NCI-H82 treated with DMSO at 0.1 percent for 48 hours (cell line): ENCODE measurements around the gene THRA.
"Not testable (repeated sequence)": the region's sequence is repeated elsewhere in the genome, so short reads cannot be mapped to it uniquely, and the experiment has no call there.

Experiments
- DNase-seq: peaks from one replicate; lab custom pipeline; 2025; ENCODE audit not compliant: unreplicated experiment; lab: John Stamatoyannopoulos, UW

Gene THRA

DNA sequence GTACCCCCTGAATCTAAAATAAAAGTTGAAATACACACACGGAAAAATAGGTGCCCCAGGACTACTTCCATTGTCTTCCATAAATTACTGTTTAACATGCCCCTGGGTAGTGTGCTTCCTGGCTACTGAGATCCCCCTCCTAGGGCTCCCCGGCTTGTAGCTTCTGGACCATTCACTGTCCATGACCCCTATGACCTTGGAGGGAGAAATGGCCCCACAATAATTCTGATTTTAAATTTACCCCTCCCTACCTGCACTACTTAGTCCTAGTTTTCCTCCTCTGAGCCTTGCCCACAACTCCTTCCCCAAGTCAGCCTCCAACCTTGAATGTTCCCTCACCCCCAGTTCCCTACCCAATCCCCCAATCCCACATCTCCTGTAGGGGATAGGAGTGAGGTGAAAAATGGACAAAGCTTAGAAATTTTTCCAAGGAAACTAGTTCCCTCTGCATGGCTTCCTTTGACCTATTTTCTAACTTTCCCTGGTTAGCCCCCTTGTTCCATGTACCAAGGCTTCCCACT is 49.5 kb downstream of the THRA start:
- no peak for DNase-seq

DNA sequence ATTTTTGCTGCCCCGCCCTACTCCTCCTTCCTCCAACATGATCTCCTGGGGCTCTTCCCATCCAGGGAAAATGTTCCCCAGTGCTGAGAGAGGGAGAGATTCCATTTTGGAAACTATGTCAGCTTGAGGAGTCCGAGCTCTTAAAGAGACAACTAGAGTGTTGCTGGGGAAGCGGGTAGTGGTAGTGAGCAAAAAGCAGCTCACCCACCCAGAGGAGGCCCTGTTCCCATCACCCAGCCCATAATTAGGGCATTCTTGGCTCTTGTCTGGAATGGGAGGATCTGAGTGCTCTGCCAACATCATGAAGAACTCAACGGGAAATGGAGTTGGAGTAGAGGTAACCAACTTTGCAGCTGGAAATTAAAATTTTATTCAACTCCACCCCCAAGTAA is 49.9 kb downstream of the THRA start:
- DNase-seq, result no peak

- DNase-seq, result peak; percentile 95
Measured at GRCh38 chr17:40113110-40113906, 50.5 kb downstream of the THRA start.

- DNase-seq, result no peak
Measured at GRCh38 chr17:40113907-40114245, 51.1 kb downstream of the THRA start.

DNA sequence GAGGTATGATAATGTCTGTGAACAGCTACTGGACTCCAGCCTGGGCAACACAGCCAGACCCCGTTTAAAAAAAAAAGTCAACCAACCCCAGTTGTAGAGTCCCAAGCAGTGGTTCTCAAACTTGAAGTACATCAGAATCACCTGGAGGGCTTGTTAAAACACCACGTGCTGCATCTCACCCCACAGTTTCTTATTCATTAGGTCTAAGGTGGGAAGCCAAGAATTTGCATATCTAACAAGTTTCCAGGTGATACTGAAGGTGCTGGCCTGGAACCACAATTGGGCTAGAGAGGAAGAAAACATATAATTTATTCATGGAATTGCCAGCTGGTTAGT is 52.3 kb downstream of the THRA start:
- no peak for DNase-seq

DNA sequence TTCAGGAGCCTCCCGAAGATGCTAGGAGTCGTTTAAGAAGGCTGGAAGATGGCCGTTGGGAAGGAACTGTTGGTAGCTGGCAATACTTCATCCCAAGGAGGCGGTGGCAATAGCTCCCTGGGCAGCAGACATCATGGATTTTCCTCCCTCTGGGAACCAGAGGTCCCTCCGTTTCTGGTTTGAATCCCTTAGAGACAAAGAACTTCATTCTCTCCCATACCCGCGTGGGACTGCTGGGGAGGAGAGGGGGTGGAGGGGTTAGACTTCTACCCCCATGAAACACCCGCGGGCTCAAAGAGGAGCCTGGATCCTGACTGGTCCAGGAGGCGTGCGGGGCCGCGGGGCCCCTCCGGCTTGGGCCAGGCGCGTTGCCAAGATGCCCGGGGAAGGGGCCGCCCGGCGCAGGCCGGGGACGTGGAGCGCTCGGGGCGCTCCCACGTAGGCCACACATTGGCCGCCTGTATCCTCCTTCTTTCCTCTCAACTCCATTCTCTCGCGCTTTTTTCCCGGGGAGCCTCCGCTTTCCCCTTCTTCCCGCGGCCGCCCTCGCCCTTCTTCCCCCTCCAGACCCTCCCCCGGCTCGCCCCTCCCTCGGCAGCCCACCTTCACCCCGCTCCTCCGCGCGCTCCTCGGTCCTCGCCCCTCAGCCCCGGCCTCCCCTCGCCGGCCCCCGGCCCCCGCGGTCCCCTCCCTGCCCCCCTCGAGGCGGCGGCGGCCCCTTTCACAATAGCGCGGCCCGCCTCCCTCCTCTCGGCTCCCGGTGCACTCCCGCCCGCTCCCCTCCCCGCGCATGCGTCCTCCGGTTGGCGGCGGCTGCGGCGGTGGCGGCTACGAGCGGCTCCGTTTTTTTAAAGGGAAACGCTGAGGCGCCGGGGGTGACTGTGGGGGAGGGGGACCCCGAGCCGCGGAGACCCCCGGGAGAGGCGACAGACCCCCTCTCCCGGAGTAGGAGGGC is 58.7 kb downstream of the THRA start, which contains the start of gene MSL1:
Gene MSL1, plus strand, starts transcription at position 791 of the 955 bp plus-strand sequence. CDS start 642 bp downstream, outside the sequence.
- peak; percentile 54 for DNase-seq

GRCh38 chr17:40122136-40122998 is 59.6 kb downstream of the THRA start:
- DNase-seq, result no peak

DNA sequence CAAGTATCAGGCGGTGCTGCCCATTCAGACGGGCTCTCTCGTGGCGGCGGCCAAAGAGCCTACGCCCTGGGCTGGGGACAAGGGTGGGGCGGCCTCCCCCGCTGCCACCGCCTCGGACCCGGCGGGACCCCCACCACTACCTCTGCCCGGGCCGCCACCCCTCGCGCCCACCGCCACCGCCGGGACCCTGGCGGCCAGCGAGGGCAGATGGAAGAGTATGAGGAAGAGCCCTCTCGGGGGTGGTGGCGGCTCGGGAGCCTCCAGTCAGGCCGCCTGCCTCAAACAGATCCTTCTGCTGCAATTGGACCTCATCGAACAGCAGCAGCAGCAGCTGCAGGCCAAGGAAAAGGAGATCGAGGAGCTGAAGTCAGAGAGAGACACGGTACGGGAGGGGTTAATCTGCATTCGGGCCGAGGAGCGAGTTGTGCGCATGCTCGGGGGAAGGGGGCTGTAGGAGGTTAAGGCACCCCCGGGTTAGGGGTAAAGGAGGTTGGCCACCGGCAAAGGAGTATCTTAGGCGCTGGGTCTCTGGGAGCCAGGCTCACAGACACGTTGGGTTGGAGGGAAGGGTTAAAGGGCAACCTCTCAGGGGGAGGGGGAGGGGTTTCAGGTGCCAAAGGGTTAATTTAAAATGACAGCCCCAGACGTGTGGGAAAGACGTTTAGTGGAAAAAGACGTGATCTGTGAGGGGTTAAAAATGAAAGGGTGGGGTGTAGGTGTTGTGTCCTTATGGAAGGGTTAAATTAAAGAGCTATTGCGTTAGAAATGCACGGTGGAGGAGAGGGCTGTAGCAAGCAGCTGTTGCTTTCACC is 60.4 kb downstream of the THRA start:
- DNase-seq, result peak; percentile 69

GRCh38 chr17:40123811-40124114 is 61.0 kb downstream of the THRA start:
- DNase-seq, result no peak

DNA sequence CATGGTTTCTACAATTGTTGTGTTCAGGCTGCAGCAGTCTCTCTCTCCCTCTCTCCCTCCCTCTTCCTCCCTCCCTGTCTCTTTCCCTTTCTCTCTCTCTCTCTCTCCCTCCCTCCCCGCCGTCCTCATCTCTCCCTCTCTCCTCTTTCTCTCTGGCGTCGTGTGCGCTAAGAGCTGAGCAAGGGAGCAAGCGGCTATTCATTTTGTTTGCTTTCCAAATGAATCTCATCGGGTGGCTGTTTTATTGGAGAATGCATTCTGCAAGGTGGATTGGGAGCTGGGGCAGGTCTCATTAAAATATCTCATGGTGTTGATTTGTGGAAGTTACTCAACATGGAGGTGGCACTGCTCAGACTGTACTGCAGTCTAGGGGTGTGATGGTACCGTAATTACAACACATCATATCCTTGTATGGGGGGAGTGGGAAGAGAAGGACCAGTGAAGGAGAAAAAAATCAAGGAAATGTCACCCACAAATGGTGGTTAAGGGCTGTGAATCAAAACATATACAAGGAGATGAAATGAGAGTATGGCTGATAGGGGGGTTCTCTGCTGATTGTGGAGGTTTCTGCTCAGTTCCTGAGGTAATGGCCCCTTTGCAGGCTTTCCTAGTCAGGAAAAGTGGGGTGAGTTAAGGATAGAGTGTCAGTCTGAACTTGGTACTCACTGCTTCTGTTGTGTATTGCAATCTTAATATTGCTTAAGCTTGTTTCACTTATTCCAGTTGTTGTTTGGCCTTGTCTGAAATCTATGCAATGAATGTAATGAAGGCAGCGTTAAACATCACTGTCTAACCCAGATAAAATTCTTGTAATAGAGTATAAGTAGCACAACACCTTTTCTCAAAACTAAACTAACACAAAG is 61.7 kb downstream of the THRA start:
- DNase-seq, result no peak

- no peak for DNase-seq
Measured at GRCh38 chr17:40129498-40129897, 66.7 kb downstream of the THRA start.

- no peak for DNase-seq
Measured at GRCh38 chr17:40130352-40131042, 67.7 kb downstream of the THRA start.

- DNase-seq, result no peak
Measured at GRCh38 chr17:40134184-40134583, 71.4 kb downstream of the THRA start.

DNA sequence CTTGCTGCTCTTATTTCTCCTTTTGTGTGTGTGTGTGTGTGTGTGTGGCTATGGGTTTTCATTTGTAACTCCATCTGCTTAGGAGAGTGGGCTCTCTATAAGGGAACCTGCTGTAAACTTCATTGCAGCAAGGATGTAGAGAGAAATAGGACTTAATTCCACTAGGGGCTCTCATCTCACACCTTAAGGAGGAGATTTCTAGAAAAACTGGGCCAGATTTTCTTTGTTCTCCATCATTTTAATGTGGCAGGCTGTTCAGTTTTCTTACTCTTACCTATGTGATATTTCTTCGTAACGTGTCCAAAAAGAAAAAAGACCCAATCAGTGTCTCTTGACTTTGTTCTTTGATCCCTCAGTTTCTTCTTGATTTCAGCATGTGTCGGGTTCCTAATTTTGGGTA is 73.1 kb downstream of the THRA start:
- no peak for DNase-seq

DNA sequence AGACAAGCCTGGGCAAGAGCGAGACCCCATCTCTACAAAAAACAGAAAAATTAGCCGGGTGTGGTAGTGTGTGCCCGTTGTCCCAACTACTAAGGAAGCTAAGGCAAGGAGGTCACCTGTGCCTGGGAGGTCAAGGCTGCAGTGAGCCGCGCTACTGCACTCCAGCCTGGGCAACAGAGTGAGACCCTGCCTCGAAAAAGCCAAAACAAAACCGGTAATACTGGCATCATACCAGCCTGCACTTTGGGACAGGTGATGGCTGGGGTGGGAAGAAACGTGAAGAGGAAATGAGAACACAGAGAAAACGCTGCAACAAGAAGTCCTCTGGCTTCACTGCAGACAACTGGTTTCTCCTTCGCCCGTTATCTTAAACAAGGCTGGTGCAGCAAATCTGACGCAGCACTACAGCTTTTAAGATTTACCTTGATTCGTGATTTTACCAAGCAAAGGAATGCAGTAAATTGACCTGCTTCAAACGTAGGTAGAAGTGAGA is 76.8 kb downstream of the THRA start:
- no peak for DNase-seq

DNA sequence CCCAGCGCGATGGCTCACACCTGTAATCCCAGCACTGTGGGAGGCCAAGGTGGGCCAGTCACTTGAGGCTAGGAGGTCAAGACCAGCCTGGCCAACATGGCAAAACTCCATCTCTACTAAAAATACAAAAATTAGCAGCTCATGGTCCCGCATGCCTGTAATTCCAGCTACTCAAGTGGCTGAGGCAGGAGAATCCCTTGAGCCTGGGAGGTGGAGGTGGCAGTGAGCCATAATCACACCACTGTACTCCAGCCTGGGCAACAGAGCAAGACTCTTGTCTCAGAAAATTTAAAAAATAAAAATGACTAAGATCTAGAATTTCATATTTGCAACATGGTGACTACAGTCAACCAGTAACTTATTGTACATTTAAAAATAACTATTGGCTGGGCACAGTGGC is 80.4 kb downstream of the THRA start:
- DNase-seq, result not testable (repeated sequence)
